Spleen (tissue), 7 donors: ENCODE data around the gene PDE6D.

Experiments
- POLR2A ChIP-seq, 3 donors: fragments of 450-650 bp; IDR thresholded peaks; one replicate each; pipeline ENCODE4 v1.5.1; 2017; ENCODE audit warnings: antibody characterized with exemption in 3 of 3, mild to moderate bottlenecking in 1 of 3
- TF ChIP-seq, protein P1 (sequence below), 11 experiments: fragments of 200-600 bp in 7 of 11; fragments of 450-650 bp in 4 of 11; sonication (generic) in 4 of 11; IDR thresholded peaks in 8 of 11; conservative IDR thresholded peaks in 3 of 11; 1 replicate in 7 of 11; 2 replicates in 4 of 11; pipeline versions ENCODE4 v1.4.0 to v1.8.0; 2016 to 2021; ENCODE audit warnings: antibody characterized with exemption in 11 of 11, inconsistent platforms in 4 of 11, mild to moderate bottlenecking in 1 of 11
- donor health status: DM: no; HTN: no; CAD: no; lungs with moderate emphysema.
- donor health status: DM: no; HTN: no; CAD: no.
- donor health status: DM: no; HTN: no; CAD: no.

DNA sequence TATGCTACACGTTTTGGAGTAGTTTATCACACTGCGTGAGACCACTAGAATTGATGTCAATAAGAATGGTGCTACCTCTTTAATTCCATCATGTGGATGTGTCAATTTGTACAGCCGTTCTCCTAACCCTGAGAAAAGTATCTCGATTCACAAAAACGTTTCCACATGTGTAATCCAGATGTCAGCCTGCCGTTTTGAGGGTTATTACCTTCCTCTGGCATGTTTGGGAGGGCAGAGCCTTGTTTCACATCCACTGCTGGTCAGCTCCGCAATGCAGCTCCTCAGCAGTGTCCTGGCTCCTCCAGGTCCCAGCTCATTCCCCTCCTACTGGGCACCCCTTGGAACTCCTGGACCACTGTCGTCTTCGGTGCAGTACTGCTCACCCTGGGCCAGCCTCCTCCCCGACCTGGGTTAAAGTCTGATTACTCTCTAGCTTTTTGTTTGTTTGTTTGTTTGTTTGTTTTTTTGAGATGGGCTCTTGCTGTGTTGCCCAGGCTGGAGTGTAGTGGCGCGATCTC, 39.8 kb upstream of the PDE6D start:
- TF ChIP-seq POLR2A (IDR thresholded peaks at IDR 0.05): no peak
- TF ChIP-seq, protein P1, sequence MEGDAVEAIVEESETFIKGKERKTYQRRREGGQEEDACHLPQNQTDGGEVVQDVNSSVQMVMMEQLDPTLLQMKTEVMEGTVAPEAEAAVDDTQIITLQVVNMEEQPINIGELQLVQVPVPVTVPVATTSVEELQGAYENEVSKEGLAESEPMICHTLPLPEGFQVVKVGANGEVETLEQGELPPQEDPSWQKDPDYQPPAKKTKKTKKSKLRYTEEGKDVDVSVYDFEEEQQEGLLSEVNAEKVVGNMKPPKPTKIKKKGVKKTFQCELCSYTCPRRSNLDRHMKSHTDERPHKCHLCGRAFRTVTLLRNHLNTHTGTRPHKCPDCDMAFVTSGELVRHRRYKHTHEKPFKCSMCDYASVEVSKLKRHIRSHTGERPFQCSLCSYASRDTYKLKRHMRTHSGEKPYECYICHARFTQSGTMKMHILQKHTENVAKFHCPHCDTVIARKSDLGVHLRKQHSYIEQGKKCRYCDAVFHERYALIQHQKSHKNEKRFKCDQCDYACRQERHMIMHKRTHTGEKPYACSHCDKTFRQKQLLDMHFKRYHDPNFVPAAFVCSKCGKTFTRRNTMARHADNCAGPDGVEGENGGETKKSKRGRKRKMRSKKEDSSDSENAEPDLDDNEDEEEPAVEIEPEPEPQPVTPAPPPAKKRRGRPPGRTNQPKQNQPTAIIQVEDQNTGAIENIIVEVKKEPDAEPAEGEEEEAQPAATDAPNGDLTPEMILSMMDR (IDR thresholded peaks at IDR 0.05 in 8 of 11, conservative IDR thresholded peaks at IDR 0.05 in 3 of 11): no peak
